K562 (cell line): Measurements from ENCODE around the gene TTLL11. TPM values are rescaled to one million over a fixed set of nuclear protein-coding genes. Genes with fewer than 3 reads are reported as not detected.

ENCODE experiments used
- ATAC-seq: fragments of 200-7000 bp; cut with Tn5 transposase; 3 replicates; pipeline ENCODE4 v1.9.1; 2020; ENCODE audit warnings: moderate library complexity
- BruUV-seq: library from RNA; stranded (reverse); fragments of 400-500 nt; replicated peaks from 2 replicates; lab custom pipeline; 2021; lab: Mats Ljungman, UMichigan
- CTCF ChIA-PET: fragments of 300-600 bp; formaldehyde crosslinking; extraction: SDS; loops from one replicate; lab custom pipeline; 2021; ENCODE audit warnings: low intra/inter-chr PET ratio; lab: Yijun Ruan, JAX
- POLR2A ChIA-PET: fragments of 300-600, 350-650 bp; sonication (Branson Sonifier 250); formaldehyde crosslinking; extraction: SDS; loops from one replicate; lab custom pipeline; 2021; ENCODE audit warnings: antibody characterized with exemption, inconsistent platforms; lab: Yijun Ruan, JAX
- DNase-seq, 4 experiments: peaks; one replicate each; pipeline versions ENCODE4 v3.0.0 to v3.0.0-alpha.2; 2011 to 2018; ENCODE audit warnings: low spot score in 3 of 4, mixed read lengths in 3 of 4; ENCODE audit errors: extremely low read depth in 1 of 4
- FAIRE-seq: peaks from 2 replicates; lab custom pipeline; 2011; peaks lifted over from hg19 to GRCh38; lab: Jason Lieb, UNC
- H2AFZ ChIP-seq: 2 replicates; pipeline ENCODE4 v1.6.0; 2011; ENCODE audit warnings: low read depth, low read length, control low read depth, inconsistent platforms
- H3K27ac ChIP-seq: fragments of 200-600 bp; 3 replicates; pipeline ENCODE4 v1.8.0; 2011; ENCODE audit warnings: low read depth, mild to moderate bottlenecking, control low read depth, inconsistent platforms, low read length, moderate library complexity, mixed read lengths; ENCODE audit errors: extremely low read depth
- H3K27me3 ChIP-seq, 2 experiments: fragments of 300-600 bp in 1 of 2; 2 replicates in 1 of 2; 3 replicates in 1 of 2; pipeline versions ENCODE4 v1.6.0 to v1.8.0; 2011; ENCODE audit warnings: inconsistent platforms in 2 of 2, low read length in 2 of 2, mild to moderate bottlenecking in 1 of 2, mixed read lengths in 1 of 2, moderate library complexity in 1 of 2; ENCODE audit not compliant: control insufficient read depth in 2 of 2, insufficient read depth in 2 of 2
- H3K36me3 ChIP-seq: fragments of 300-600 bp; 3 replicates; pipeline ENCODE4 v1.8.0; 2011; ENCODE audit warnings: mild to moderate bottlenecking, low read length, inconsistent platforms; ENCODE audit not compliant: control insufficient read depth, insufficient read depth
- H3K4me1 ChIP-seq, 2 experiments: fragments of 200-600 bp in 1 of 2; replicated peaks in 1 of 2; 2 replicates in 1 of 2; 3 replicates in 1 of 2; pipeline versions ENCODE4 v1.5.1 to v1.8.0; 2011; ENCODE audit warnings: inconsistent platforms in 2 of 2, low read length in 2 of 2, mild to moderate bottlenecking in 1 of 2, mixed read lengths in 1 of 2, moderate library complexity in 1 of 2; ENCODE audit not compliant: control insufficient read depth in 2 of 2, insufficient read depth in 2 of 2
- H3K4me2 ChIP-seq: 2 replicates; pipeline ENCODE4 v1.6.1; 2011; ENCODE audit warnings: low read length, control low read depth, inconsistent platforms, mixed read lengths; ENCODE audit not compliant: insufficient read depth
- H3K4me3 ChIP-seq: fragments of 200-600 bp; sonication (generic), shearing (Covaris generic); 2 replicates; pipeline ENCODE4 v1.5.1; 2016; ENCODE audit warnings: control low read depth, inconsistent platforms
- H3K79me2 ChIP-seq: fragments of 200-600 bp; 3 replicates; pipeline ENCODE4 v1.8.0; 2011; ENCODE audit warnings: low read length, inconsistent platforms; ENCODE audit not compliant: control insufficient read depth, insufficient read depth
- H3K9ac ChIP-seq, 2 experiments: 2 replicates each; pipeline versions ENCODE4 v1.6.0 to v1.6.1; 2011; ENCODE audit warnings: low read depth in 2 of 2, low read length in 2 of 2, control low read depth in 1 of 2, inconsistent platforms in 1 of 2, mild to moderate bottlenecking in 1 of 2, mixed read lengths in 1 of 2; ENCODE audit not compliant: insufficient read depth in 1 of 2
- H3K9me1 ChIP-seq: one replicate; pipeline ENCODE4 v1.6.0; 2011; ENCODE audit warnings: inconsistent platforms, mild to moderate bottlenecking, low read length, moderate library complexity; ENCODE audit not compliant: control insufficient read depth, insufficient read depth
- H3K9me3 ChIP-seq: replicated peaks from 2 replicates; pipeline ENCODE4 v1.5.1; 2011; ENCODE audit warnings: low read depth, low read length, inconsistent platforms; ENCODE audit not compliant: control insufficient read depth, insufficient read depth
- H4K20me1 ChIP-seq: replicated peaks from 2 replicates; pipeline ENCODE4 v1.6.1; 2011; ENCODE audit warnings: low read length, inconsistent platforms, mixed read lengths; ENCODE audit not compliant: control insufficient read depth, insufficient read depth
- E4F1 ChIP-seq: fragments of 250-450 bp; sonication (Bioruptor Pico); IDR thresholded peaks from 2 replicates; pipeline ENCODE4 v1.5.0; 2021; ENCODE audit warnings: mild to moderate bottlenecking, borderline replicate concordance
- HMGXB4 ChIP-seq: sonication (generic); formaldehyde crosslinking; IDR thresholded peaks from 2 replicates; pipeline ENCODE4 v1.8.1; 2023; ENCODE audit warnings: mild to moderate bottlenecking, missing genetic modification reagents
- HOMEZ ChIP-seq: fragments of 250-450 bp; sonication (Bioruptor Pico); IDR thresholded peaks from 2 replicates; pipeline ENCODE4 v1.4.0; 2020; ENCODE audit warnings: mild to moderate bottlenecking, moderate library complexity
- KDM4B ChIP-seq, 2 experiments: fragments of 450-650 bp in 1 of 2; sonication (generic) in 1 of 2; IDR thresholded peaks; 2 replicates each; pipeline ENCODE4 v1.6.1; 2016 to 2017; ENCODE audit warnings: borderline replicate concordance in 2 of 2, antibody characterized with exemption in 1 of 2, low read depth in 1 of 2, mild to moderate bottlenecking in 1 of 2
- NCOA1 ChIP-seq: fragments of 450-650 bp; IDR thresholded peaks from 2 replicates; pipeline ENCODE4 v1.6.1; 2016; ENCODE audit warnings: low read depth
- NRF1 ChIP-seq, 2 experiments: fragments of 450-650 bp; IDR thresholded peaks in 1 of 2; conservative IDR thresholded peaks in 1 of 2; 2 replicates each; pipeline ENCODE4 v1.6.1; 2014; ENCODE audit warnings: mild to moderate bottlenecking in 2 of 2
- PCBP2 ChIP-seq: fragments of 200-400 bp; formaldehyde crosslinking; IDR thresholded peaks from 2 replicates; pipeline ENCODE4 v1.6.1; 2018; ENCODE audit warnings: low read length, low read depth, mild to moderate bottlenecking, moderate library complexity; ENCODE audit not compliant: poor library complexity, severe bottlenecking
- PTBP1 ChIP-seq: fragments of 200-400 bp; formaldehyde crosslinking; IDR thresholded peaks from 2 replicates; pipeline ENCODE4 v1.6.1; 2017; ENCODE audit warnings: low read depth, low read length
- SMARCA5 ChIP-seq: fragments of 450-650 bp; IDR thresholded peaks from 2 replicates; pipeline ENCODE4 v1.6.1; 2016
- TAL1 ChIP-seq: fragments of 450-650 bp; IDR thresholded peaks from 2 replicates; pipeline ENCODE4 v1.6.1; 2016; ENCODE audit warnings: mild to moderate bottlenecking
- ZNF133 ChIP-seq: fragments of 250-450 bp; sonication (Bioruptor Pico); IDR thresholded peaks from 2 replicates; pipeline ENCODE4 v1.4.0; 2020; ENCODE audit warnings: mild to moderate bottlenecking
- ZNF785 ChIP-seq: fragments of 250-450 bp; sonication (Bioruptor Pico); IDR thresholded peaks from 2 replicates; pipeline ENCODE4 v1.4.0; 2020; ENCODE audit warnings: mild to moderate bottlenecking
- WGBS: fragments of 100-300 bp; shearing (Covaris generic); methylation state at CpG from one replicate; pipeline ENCODE4 v1.1.6; 2016; ENCODE audit warnings: low coverage, mixed read lengths; ENCODE audit not compliant: insufficient coverage; ENCODE audit errors: missing lambda C conversion rate; 5-methylcytosine and 5-hydroxymethylcytosine counted together
- in situ Hi-C: fragments of 300-500 bp; cut with MboI; formaldehyde crosslinking; loops from 4 replicates; pipeline ENCODE4 v1.15.0; 2018; ENCODE audit warnings: inconsistent platforms, mixed read lengths
- intact Hi-C: fragments of 100-400 bp; cut with micrococcal nuclease; formaldehyde crosslinking; loops from 2 replicates; pipeline ENCODE4 v1.14.2; 2022
- polyA plus RNA-seq, 8 experiments: library from polyadenylated mRNA; depleted of rRNA in 4 of 8; stranded (reverse) in 5 of 8; unstranded in 3 of 8; fragments of >200 nt; fragmentation: Nextera tagmentation in 2 of 8; fragmentation: Illumina TruSeq in 1 of 8; extraction: Ambion mirVana in 2 of 8; extraction: Trizol in 1 of 8; gene quantifications; 2 replicates each; pipeline versions ENCODE4 v1.2.1 to v1.2.3, GENCODE V29; 2011 to 2014; ENCODE audit warnings: inconsistent platforms in 1 of 8, missing spikeins in 1 of 8
- total RNA-seq, 7 experiments: library from RNA; depleted of rRNA in 6 of 7; stranded (reverse); fragments of >200 nt in 6 of 7; fragmentation: Illumina TruSeq in 2 of 7; extraction: Trizol in 2 of 7; gene quantifications; 2 replicates each; pipeline versions ENCODE4 v1.2.1 to v1.2.3, GENCODE V29; 2011 to 2021; ENCODE audit warnings: low replicate concordance in 1 of 7

The TTLL11 gene
- total and polyA plus RNA-seq, 9 of the 15 experiments (the other 6 are each of a cell fraction or from before 2014, with no cell fraction given) = 0.83 to 4.4 (median 2.7) TPM

GRCh38 chr9:121943463-121943862 lies 149.6 kb downstream of the TTLL11 start:
- 0% methylated on average over 2 of the region's 2 CpGs for WGBS
- H3K9me3 ChIP-seq = no peaks in the 10 kb centered on the region
- no peaks in the 10 kb centered on the region for H3K36me3 ChIP-seq
- no TSS peak for BruUV-seq
- H2AFZ ChIP-seq = no peak overlapping the region
- FAIRE-seq (no peak), DNase-seq (no peak), ATAC-seq (no peak)
- no peaks in the 10 kb centered on the region for H3K4me1 ChIP-seq
- in situ Hi-C loops (no loop called here), intact Hi-C loops (no loop called here)
- H3K9ac ChIP-seq = no peak overlapping the region
- H3K4me2 ChIP-seq = no peak overlapping the region
- CTCF ChIA-PET = no interaction called here
- H3K79me2 ChIP-seq = no peaks in the 10 kb centered on the region
- no peak for TF ChIP-seq ZNF133 (CRISPR knock-in tag)
- TF ChIP-seq KDM4B (IDR thresholded peaks at IDR 0.05; ENCODE audit: borderline replicate concordance in 2 of 2, low read depth in 1 of 2) = no peak
- TF ChIP-seq PTBP1 = no peak
- TF ChIP-seq HMGXB4 (CRISPR knock-in tag) = no peak
- TF ChIP-seq TAL1 = no peak
- TF ChIP-seq E4F1 (CRISPR knock-in tag) = no peak
- TF ChIP-seq NRF1 (conservative IDR thresholded peaks at IDR 0.05 in 1 of 2, IDR thresholded peaks at IDR 0.05 in 1 of 2) = no peak
- TF ChIP-seq ZNF785 = no peak
- TF ChIP-seq PCBP2 = no peak
- no peak for TF ChIP-seq NCOA1
- TF ChIP-seq HOMEZ = no peak
- TF ChIP-seq SMARCA5 = no peak
- H3K27ac ChIP-seq = no peak overlapping the region
- peaks cover 29 to 43% of the 10 kb centered on the region in 2 experiments for H3K27me3 ChIP-seq
- no peak overlapping the region for H3K4me3 ChIP-seq
- H3K9me1 ChIP-seq = no peaks in the 10 kb centered on the region
- POLR2A ChIA-PET = no interaction called here
- H4K20me1 ChIP-seq = no peaks in the 10 kb centered on the region
